Subcutaneous adipose tissue (tissue), 4 donors: ENCODE data around the gene PTPRD. TPM values are rescaled to one million over a fixed set of nuclear protein-coding genes. Genes with fewer than 3 reads are reported as not detected.

ENCODE experiments used
- total RNA-seq, 4 donors: library from RNA; depleted of rRNA; stranded (reverse); fragments of >200 nt; gene quantifications; one replicate each; pipeline ENCODE4 v1.1.0, GENCODE V29; 2016
- TF ChIP-seq, protein P1 (sequence below): fragments of 450-650 bp; IDR thresholded peaks from one replicate; pipeline ENCODE4 v1.5.1; 2016; ENCODE audit warnings: low read depth, mild to moderate bottlenecking, control low read depth, antibody characterized with exemption, moderate library complexity

The PTPRD gene
- total RNA-seq, 4 donors from 2014 or later = 5.1 to 17.3 (median 12.1) TPM

DNA sequence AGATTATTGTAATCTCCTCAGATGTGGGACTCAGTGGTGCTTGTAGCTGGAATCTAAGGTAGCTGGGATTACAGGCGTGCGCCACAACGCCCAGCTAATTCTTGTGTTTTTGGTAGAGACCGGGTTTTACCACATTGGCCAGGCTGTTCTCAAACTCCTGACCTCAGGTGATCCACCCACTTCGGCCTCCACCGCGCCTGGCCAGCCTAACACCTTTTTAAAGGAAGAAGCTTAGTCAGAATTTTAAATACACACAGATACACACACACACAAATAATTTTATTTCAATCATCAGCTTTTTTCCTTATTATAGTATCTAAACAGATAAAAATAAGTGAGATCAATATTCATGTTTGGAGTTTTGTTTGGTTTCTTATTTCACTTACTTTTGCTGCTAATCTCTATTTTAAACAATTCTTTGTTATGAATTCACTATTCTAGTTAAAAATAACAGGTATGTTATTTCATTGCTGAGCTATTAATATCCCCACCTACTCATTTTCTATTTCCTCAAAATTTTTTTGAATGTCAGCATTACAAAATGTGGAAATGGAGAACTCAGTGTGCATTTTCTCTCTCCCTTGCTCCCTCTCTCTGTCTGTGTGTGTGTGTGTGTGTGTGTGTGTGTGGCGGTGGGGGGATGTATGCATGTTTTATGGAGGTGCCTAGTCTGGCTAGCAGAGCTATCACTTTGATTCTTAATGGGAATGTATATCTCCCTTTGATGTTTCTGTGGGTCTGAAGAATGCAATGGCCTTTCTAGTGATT lies 1852.6 kb downstream of the PTPRD start:
- TF ChIP-seq, protein P1, sequence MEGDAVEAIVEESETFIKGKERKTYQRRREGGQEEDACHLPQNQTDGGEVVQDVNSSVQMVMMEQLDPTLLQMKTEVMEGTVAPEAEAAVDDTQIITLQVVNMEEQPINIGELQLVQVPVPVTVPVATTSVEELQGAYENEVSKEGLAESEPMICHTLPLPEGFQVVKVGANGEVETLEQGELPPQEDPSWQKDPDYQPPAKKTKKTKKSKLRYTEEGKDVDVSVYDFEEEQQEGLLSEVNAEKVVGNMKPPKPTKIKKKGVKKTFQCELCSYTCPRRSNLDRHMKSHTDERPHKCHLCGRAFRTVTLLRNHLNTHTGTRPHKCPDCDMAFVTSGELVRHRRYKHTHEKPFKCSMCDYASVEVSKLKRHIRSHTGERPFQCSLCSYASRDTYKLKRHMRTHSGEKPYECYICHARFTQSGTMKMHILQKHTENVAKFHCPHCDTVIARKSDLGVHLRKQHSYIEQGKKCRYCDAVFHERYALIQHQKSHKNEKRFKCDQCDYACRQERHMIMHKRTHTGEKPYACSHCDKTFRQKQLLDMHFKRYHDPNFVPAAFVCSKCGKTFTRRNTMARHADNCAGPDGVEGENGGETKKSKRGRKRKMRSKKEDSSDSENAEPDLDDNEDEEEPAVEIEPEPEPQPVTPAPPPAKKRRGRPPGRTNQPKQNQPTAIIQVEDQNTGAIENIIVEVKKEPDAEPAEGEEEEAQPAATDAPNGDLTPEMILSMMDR = no peak

DNA sequence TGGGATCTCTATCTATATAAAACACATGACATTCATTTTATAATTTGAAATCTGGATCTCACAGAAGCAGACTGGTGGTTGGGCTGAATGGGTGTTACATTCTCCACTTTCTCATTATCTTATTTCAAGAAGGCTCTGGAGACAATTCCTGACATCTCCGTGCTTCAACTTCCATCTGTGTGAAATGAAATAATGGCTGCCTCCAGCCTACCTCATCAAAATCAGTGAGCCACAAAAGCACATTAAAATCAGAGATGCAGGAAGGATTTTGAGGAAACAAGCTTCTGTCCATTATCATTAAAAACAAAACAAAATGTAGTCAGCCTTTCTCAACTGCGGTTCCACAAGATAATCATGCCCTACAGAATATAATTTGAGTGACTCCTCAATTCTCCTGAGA lies 1854.9 kb downstream of the PTPRD start:
- TF ChIP-seq, protein P1 = no peak

DNA sequence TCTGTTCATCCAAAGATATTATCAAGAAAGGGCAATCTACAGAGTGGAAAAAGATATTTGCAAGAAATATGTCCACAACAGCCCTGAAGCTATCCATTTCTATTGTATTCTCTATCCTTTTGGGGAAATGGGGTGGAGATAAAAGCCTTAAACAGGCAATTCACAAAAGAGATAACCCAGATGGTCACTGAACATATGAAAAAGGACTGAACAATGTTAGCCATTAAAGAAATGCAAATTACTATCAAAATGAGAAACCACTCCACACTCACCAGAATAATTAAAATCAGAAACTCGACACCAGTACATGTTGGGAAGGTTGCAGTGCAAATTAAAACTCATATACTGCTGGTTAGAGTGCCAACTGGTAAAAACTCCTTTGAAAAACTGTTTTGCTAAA lies 1858.1 kb downstream of the PTPRD start:
- TF ChIP-seq, protein P1 = no peak

DNA sequence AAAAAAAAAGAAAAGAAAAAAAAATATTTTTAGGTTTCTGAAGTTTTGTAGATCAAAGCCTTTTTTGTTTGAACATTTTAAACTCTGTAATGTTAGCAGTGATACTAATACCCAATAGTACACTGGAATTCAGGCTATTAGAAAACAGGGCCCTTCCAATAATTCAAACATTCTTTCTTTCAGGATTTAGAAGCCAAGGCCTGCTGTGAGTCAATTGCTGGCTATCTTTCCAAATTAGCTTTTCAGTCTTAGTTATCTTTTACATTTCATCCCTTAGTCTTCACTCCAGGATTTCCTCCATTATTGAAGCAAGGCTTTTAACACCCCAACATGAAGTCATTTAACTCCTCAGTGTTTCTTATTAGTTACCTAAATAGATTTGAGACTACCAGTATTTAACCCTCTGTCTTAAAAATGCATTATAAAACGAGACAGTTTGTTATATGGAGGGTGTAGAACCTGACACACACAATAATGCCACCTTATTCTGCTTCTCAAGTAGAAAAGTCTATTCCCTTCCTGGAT lies 1861.3 kb downstream of the PTPRD start:
- TF ChIP-seq, protein P1 = no peak

DNA sequence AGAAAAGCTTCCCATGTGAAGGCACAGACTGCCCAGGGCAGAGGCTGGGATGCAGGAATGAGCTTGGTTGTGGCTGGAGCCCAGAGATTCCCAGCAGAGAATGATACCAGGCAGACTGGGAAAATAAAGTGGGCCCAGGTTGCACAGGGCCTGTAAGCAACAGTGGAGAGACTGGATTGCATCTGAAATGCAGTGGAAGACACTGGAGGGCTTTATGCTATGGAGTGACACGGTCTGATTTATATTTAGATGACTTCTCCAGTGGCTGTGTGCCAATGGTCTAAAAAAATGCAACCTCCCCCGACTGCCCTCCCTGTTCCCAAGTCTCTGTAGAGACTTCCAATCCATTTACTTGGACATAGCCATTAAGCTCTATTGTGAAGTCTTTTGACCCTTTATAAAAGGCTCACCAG lies 1862.2 kb downstream of the PTPRD start:
- TF ChIP-seq, protein P1 = no peak

DNA sequence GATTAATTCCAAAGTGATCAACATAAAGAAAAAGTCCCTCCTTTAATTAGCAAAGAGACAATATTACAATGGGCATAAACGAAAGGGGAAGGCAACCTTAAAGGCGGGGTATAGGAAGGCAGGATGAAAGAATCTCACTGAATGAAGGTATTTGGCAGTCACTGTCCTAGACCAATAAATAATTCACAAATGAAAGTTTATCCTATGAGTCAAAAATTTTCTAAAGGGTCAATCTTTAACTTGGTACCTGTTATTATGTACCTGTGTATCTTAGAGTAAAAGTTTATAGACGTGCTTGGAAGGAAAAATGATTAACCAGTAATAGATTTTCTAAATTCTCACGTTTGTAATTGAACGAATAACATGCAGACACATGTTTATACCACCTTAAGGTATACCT lies 1867.5 kb downstream of the PTPRD start:
- TF ChIP-seq, protein P1 = no peak

- TF ChIP-seq, protein P1 = no peak
Observed at GRCh38 chr9:8738945-8739344, 1873.9 kb downstream of the PTPRD start.
